KOPT-K1 (cell line): Measurements from ENCODE around the gene NAP1L1.

Experiments
- H3K27ac ChIP-seq: fragments of 200-600 bp; sonication (generic); 2 replicates; pipeline ENCODE4 v1.5.1; 2016; ENCODE audit warnings: antibody characterized with exemption, mild to moderate bottlenecking, low read depth, low read length; ENCODE audit not compliant: poor library complexity, severe bottlenecking
- H3K36me3 ChIP-seq: fragments of 200-600 bp; sonication (generic); 2 replicates; pipeline ENCODE4 v1.5.1; 2017; ENCODE audit warnings: antibody characterized with exemption, mild to moderate bottlenecking, low read length, moderate library complexity; ENCODE audit not compliant: insufficient read depth
- H3K9me3 ChIP-seq: fragments of 200-600 bp; sonication (generic); 2 replicates; pipeline ENCODE4 v1.5.1; 2017; ENCODE audit warnings: antibody characterized with exemption, low read length, mild to moderate bottlenecking; ENCODE audit not compliant: insufficient read depth, poor library complexity, severe bottlenecking

The NAP1L1 gene, protein sequence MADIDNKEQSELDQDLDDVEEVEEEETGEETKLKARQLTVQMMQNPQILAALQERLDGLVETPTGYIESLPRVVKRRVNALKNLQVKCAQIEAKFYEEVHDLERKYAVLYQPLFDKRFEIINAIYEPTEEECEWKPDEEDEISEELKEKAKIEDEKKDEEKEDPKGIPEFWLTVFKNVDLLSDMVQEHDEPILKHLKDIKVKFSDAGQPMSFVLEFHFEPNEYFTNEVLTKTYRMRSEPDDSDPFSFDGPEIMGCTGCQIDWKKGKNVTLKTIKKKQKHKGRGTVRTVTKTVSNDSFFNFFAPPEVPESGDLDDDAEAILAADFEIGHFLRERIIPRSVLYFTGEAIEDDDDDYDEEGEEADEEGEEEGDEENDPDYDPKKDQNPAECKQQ

DNA sequence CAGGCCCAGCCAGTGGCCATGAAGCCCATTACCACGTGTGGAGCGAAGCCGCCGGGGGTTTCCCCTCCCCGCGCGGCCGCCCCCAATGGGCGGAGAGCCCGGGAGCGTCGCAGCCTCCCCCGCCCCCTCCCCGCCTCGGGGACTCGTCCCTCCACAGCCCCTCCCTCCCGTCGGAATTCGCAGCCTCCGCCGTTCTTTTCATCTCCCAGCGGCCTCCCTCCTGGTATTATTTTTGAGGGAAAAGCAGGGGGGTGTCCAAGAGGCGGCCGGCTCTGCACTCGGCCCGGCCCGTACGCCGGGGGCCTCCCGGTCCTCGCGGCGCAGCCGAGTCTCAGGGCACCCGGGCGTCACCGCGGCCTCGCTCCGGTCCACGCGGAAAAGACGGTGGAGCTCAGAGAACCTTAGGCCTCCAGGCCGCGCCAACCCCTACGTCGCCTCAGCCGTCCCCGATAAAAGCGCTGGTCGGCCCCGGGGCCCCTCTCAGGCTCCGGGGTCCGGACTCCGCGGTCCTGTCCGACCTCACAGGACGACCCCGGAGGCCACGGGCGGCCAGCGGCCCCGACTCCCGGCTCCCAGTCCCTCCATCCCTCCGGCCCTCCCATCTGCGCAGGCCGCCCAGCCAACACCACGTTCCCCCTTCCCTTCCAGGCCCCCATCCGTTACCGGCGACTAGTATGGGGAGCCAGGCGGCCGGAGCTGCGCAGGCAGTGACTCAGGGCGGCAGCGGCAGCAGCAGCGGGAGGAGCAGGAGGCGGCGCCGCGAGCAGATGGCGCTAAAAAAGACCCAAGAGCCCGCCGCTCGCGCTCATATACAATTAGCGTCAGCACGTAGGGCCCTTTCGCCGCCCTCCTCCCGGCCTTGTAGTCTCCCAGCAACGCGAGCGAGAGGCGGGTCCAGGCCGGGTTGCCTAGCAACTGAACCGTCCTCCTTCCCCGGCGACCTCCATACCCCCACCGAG lies at the start of gene NAP1L1:
TSS of gene NAP1L1 (minus strand) at position 782 of the 959 bp plus-strand sequence. CDS start 10,466 bp downstream, outside the sequence.
- Histone ChIP-seq H3K9me3 (peaks cover 1% of the 10 kb centered on the region), H3K27ac (peak within 1 kb of the TSS; percentile 98), H3K36me3 (peaks cover 36% of the 10 kb centered on the region)

- Histone ChIP-seq H3K36me3 (no peaks in the 10 kb centered on the region), H3K9me3 (no peaks in the 10 kb centered on the region), H3K27ac (no peak overlapping the region)
Measured at GRCh38 chr12:76127588-76127987, 43.1 kb upstream of the NAP1L1 start.

- Histone ChIP-seq H3K27ac (no peak overlapping the region), H3K36me3 (no peaks in the 10 kb centered on the region), H3K9me3 (no peaks in the 10 kb centered on the region)
Measured at GRCh38 chr12:76124456-76124855, 40.0 kb upstream of the NAP1L1 start.

GRCh38 chr12:76123259-76124212 lies 39.1 kb upstream of the NAP1L1 start:
- Histone ChIP-seq H3K9me3 (no peaks in the 10 kb centered on the region), H3K27ac (no peak overlapping the region), H3K36me3 (no peaks in the 10 kb centered on the region)

DNA sequence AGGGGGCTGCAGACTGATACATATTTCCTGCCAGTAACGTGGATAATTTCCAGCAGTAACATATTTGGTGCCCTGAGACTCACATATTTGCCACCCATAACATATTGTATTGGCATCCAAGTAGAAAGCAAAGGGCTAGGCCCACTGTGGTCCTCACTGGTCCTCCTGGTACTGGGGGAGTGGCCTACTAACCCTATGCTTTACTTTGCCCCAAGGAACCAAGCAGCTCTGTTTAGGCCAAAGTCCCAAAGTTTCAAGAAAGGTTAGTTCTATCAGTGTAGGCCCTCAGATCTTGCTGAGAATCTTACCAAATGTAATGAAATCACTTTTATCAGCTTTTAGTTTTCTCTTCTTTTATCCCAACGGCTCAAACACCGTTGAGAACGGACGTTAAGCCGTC lies 35.4 kb upstream of the NAP1L1 start:
- H3K27ac ChIP-seq = no peak overlapping the region
- no peaks in the 10 kb centered on the region for H3K9me3 ChIP-seq
- no peaks in the 10 kb centered on the region for H3K36me3 ChIP-seq

GRCh38 chr12:76117751-76118150 lies 33.3 kb upstream of the NAP1L1 start:
- H3K9me3 ChIP-seq = no peaks in the 10 kb centered on the region
- H3K27ac ChIP-seq = no peak overlapping the region
- H3K36me3 ChIP-seq = no peaks in the 10 kb centered on the region

GRCh38 chr12:76117067-76117691 lies 32.7 kb upstream of the NAP1L1 start:
- no peak overlapping the region for H3K27ac ChIP-seq
- no peaks in the 10 kb centered on the region for H3K9me3 ChIP-seq
- H3K36me3 ChIP-seq = no peaks in the 10 kb centered on the region

DNA sequence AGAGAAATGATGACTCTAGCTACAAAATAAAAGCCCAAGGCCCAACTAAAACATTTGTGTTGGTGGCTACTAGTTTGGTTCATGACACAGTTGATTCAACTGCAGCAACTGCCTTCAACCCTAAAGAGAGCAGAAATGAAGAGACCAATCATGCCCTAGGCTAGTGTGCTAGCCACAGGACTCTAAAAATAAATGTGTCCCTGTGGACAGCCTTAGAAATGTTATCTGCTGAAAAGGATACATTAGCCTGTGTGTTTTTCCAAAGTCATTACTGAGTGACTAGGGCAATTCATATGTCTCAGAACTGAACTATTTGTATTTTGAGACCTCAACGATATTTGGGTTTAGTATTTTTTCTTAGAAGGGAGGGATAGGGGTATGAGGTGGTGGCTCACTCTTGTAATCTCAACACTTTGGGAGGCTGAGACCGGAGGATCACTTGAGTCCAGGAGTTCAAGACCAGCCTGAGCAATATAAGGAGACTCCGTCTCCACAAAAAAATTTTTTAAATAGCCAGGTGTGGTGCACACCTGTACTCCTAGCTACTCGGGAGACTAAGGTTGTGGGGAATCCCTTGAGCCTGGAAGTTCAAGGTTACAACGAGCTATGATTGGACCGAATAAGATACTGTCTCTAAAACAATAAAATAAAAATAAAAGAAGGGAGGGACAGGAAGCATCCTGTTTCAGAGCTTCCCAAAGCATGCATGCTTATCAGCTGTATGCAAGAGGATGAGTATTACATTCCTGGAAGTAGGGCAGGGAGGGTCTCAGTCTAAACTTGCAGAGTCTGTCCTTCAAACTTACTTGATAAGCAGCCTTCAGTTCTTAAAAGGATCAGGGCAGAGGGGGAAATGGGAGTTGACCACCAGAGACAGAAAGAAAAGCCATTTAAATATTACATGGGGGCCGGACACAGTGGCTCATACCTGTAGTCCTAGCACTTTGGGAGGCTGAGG lies 29.6 kb upstream of the NAP1L1 start:
- H3K27ac ChIP-seq = no peak overlapping the region
- no peaks in the 10 kb centered on the region for H3K36me3 ChIP-seq
- no peaks in the 10 kb centered on the region for H3K9me3 ChIP-seq

- Histone ChIP-seq H3K27ac (no peak overlapping the region), H3K9me3 (no peaks in the 10 kb centered on the region), H3K36me3 (no peaks in the 10 kb centered on the region)
Measured at GRCh38 chr12:76111209-76111749, 26.8 kb upstream of the NAP1L1 start.

DNA sequence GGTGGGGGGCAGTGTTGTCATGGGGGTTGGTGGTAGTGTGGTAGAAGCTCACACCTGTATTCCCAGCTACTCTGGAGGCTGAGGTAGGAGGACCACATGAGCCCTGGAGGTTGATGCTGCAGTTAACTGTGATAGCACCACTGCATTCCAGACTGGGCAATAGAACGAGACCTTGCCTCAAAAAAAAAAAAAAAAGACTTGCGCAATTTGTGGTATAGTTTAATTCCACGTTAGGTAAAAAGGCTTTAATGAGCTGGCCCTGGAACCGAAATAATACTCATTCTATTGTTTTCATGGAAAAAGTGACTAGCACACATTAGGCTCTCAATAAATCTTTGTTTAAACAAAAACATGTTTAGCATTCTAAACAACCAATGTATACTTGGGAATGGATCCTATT lies 25.4 kb upstream of the NAP1L1 start:
- Histone ChIP-seq H3K27ac (no peak overlapping the region), H3K9me3 (no peaks in the 10 kb centered on the region), H3K36me3 (no peaks in the 10 kb centered on the region)

DNA sequence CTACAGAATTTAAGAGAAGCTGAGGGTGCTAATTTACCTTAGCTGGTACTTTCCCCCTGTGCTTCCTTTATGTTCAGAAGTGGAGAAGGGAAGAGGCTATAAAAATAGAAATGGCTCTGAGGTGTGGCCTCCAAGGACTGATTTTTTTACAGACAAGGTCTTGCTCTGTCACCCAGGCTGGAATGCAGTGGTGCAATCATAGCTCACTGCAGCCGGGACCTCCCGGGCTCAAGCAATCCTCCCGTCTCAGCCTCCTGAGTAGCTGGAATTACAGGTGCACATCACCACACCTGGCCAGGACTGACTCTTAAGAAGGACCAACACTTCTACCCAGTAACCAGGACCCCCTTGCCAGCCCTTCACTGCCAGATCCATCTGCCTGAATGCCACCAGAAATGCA lies 23.9 kb upstream of the NAP1L1 start:
- Histone ChIP-seq H3K27ac (no peak overlapping the region), H3K9me3 (no peaks in the 10 kb centered on the region), H3K36me3 (no peaks in the 10 kb centered on the region)

- no peaks in the 10 kb centered on the region for H3K36me3 ChIP-seq
- H3K9me3 ChIP-seq = no peaks in the 10 kb centered on the region
- no peak overlapping the region for H3K27ac ChIP-seq
Measured at GRCh38 chr12:76106631-76107030, 22.1 kb upstream of the NAP1L1 start.

DNA sequence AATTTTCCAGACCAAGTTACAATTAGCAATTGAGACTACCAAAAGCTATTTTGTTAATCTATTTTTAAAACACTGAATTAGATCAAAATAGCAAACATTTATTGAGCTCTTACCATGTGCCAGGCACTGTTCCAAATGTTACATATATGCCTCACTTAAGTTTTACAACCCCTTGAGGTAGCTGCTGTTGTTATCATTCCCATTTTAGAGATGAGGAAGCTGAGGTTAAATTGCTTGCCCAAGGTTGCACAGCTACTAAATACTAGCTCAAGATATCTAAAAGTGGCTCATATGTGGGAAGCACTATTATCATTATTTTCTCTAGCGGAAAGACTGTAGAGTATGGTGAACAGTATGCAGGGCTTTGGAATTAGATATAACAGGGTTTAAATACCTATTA lies 19.5 kb upstream of the NAP1L1 start:
- no peaks in the 10 kb centered on the region for H3K9me3 ChIP-seq
- no peaks in the 10 kb centered on the region for H3K36me3 ChIP-seq
- H3K27ac ChIP-seq = no peak overlapping the region
